VCaP (cell line): ENCODE results near the gene IL20.

Experiments used
- H3K27ac ChIP-seq: fragments of 450-650 bp; 2 replicates; pipeline ENCODE4 v1.5.1; 2017
- CTCF ChIP-seq: fragments of 450-650 bp; conservative IDR thresholded peaks from 2 replicates; pipeline ENCODE4 v1.5.1; 2017; ENCODE audit warnings: mild to moderate bottlenecking, moderate library complexity

Gene IL20

GRCh38 chr1:206834217-206834616 is 31.2 kb upstream of the IL20 start:
- no peak for TF ChIP-seq CTCF
- no peak overlapping the region for H3K27ac ChIP-seq

DNA sequence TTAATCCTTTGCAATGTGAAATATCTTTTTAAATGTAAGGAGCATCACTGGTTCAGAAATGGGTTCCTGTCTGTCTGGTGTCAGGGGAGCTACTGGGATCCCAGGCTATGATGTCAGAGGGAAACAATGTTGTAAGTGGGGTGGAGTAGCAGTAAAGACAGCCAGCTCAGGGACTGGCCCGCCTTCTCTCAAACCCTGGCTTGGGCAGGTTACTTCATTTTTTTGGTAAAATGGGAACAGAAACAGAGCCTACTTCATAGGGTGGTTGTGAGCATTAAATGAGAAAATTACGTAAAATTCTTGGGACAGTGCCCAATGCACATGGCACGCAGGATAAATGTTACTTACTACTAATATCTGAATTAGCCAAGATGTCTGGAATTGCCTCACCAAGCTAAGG is 30.7 kb upstream of the IL20 start:
- TF ChIP-seq CTCF = no peak
- H3K27ac ChIP-seq = no peak overlapping the region

DNA sequence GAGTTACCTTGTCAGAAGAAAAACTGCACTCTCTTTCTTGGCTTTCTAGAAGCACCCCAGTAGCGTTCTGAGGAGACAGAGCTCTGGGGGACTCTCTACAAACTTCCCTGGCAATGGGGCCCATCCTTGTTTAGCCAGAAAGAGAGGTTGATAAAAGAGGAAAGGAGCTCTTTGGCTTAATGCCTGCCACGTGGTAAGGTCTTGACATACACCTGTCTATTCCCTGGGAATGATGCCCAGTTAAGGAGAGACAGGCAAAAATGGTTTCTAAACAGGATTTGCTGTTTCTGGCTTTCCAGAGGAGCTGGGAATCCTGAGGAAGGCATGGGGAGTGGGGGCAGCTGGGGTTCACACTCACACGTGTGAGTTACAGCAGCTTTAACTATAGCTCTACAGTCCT is 30.2 kb upstream of the IL20 start:
- TF ChIP-seq CTCF = no peak

GRCh38 chr1:206836111-206836510 is 29.3 kb upstream of the IL20 start:
- TF ChIP-seq CTCF = no peak

More for the DNA sequence above, 30.2 kb upstream of the IL20 start:
- H3K27ac ChIP-seq = no peak overlapping the region

DNA sequence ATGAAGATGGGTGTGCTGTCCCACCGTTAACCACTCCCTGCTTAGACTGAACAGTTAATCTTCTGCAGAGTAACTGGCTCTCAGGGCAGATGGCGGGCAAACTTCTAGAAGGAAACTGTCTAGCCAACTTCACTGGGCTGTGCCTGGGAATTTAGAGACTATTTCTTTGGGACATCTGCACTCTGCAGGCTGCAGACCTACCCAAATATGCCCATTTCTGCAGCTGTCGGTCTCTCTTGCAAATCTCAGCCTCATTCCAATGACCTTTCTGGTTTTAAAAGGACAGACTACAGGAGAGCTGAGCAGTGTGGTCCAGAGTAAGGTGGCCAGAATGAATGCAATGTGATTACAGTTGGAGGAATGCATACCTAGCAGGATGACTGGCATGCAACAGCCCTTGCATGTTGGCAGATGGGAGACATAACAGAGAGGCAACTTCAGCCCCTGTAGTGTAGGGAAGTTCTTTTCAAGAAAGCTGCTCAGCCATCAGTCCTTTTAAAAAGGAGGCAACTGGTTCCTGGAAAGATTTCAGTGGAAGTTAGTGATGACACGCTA is 26.3 kb upstream of the IL20 start:
- H3K27ac ChIP-seq = no peak overlapping the region
- TF ChIP-seq CTCF = no peak

More at GRCh38 chr1:206836111-206836510, 29.3 kb upstream of the IL20 start:
- no peak overlapping the region for H3K27ac ChIP-seq

DNA sequence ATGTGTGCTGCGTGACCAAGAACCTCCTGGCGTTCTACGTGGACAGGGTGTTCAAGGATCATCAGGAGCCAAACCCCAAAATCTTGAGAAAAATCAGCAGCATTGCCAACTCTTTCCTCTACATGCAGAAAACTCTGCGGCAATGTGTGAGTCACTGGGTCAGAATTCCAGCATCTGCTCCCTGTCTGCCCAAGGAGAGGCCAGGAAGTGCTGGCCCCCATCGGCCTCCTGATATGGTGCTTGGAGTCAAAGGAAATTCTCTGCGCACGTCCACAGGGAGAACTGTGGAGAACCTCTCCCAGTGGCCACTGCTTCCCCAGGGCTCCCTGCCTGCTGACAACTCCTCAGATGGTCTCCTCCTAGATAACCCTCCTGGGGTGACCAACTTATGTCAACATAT is 25.6 kb upstream of the IL20 start:
- H3K27ac ChIP-seq = no peak overlapping the region
- no peak for TF ChIP-seq CTCF

DNA sequence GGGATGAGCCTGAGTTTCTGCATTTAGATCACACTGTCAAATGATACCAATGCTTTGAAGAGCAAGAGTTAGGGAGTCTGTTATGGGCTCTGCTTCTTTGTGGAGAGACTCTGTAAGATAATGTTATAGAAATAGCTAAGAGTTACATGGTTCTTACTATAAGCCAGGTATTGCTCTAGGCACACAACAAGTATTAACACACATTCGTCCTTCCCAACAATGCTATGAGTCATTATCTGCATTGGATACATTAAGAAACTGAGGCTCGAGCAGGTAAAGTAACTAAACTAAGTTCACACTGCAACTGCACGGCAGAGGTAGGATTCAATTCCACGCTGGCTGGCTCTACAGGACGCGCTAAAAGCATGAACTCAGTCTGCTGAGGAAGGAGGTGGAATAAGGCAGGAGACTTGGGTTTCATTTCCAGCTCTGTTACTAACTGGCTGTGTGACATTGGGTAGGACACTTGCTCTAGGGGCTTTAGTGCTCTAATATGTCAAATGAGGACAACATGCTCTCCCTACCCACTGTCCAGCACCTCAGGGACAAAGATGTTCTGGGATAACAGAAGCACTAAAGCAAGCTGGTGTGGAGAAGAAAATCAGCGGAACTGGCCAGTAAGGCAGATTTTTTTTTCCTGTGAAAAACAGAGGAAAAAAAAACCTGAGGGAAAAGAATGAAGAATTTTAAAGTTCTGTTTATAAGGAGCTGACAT is 23.7 kb upstream of the IL20 start:
- no peak overlapping the region for H3K27ac ChIP-seq
- no peak for TF ChIP-seq CTCF
